IgD-negative memory B cell (primary cell): ENCODE results near the gene PLEKHA4. TPM values are rescaled to one million over a fixed set of nuclear protein-coding genes. Genes with fewer than 3 reads are reported as not detected.
A peak's percentile ranks its signal among the peaks of the same experiment; 100 is the strongest.

Source experiments
- H3K27ac Mint-ChIP-seq, 3 donors: one replicate each; pipeline ENCODE4 v1.8.0; 2020 to 2022; ENCODE audit warnings: mild to moderate bottlenecking in 3 of 3, mixed read lengths in 3 of 3, moderate library complexity in 1 of 3
- H3K27me3 Mint-ChIP-seq: one replicate; pipeline ENCODE4 v1.8.0; 2021; ENCODE audit warnings: mixed read lengths
- H3K36me3 Mint-ChIP-seq: one replicate; pipeline ENCODE4 v1.8.0; 2020; ENCODE audit warnings: mild to moderate bottlenecking, mixed read lengths
- H3K4me1 Mint-ChIP-seq, 3 donors: one replicate each; pipeline ENCODE4 v1.8.0; 2020 to 2022; ENCODE audit warnings: mixed read lengths in 3 of 3, mild to moderate bottlenecking in 1 of 3
- H3K4me3 Mint-ChIP-seq, 4 donors: one replicate each; pipeline ENCODE4 v1.8.0; 2020 to 2022; ENCODE audit warnings: mild to moderate bottlenecking in 4 of 4, mixed read lengths in 4 of 4, moderate library complexity in 3 of 4
- H3K9me3 Mint-ChIP-seq, 3 donors: one replicate each; pipeline ENCODE4 v1.8.0; 2020 to 2021; ENCODE audit warnings: mixed read lengths in 3 of 3, mild to moderate bottlenecking in 1 of 3
- polyA plus RNA-seq: library from polyadenylated mRNA; unstranded; fragments of 300-500 nt; fragmentation: Illumina TruSeq; gene quantifications from one replicate; pipeline ENCODE4 v1.2.3, GENCODE V29; 2021

PLEKHA4 gene
- polyA plus RNA-seq, 1 donor from 2014 or later: 3.2 TPM

GRCh38 chr19:48813123-48813913 lies 55.1 kb downstream of the PLEKHA4 start:
- peaks cover under 1% of the 10 kb centered on the region for H3K36me3 Mint-ChIP-seq
- peak overlapping the region in 2 of 4 donors; percentile 38 to 95 for H3K4me3 Mint-ChIP-seq
- no peaks in the 10 kb centered on the region for H3K9me3 Mint-ChIP-seq
- H3K27ac Mint-ChIP-seq: no peak overlapping the region
- H3K4me1 Mint-ChIP-seq: peaks cover 16 to 21% (median 18%) of the 10 kb centered on the region in 3 donors
- no peaks in the 10 kb centered on the region for H3K27me3 Mint-ChIP-seq

- no peaks in the 10 kb centered on the region for H3K9me3 Mint-ChIP-seq
- peak overlapping the region in 2 of 3 donors; percentile 94 to 97 for H3K27ac Mint-ChIP-seq
- H3K4me3 Mint-ChIP-seq: peak overlapping the region; percentile 87 to 95 (median 94)
- peaks cover 21% of the 10 kb centered on the region in 3 donors for H3K4me1 Mint-ChIP-seq
- H3K27me3 Mint-ChIP-seq: no peaks in the 10 kb centered on the region
- peaks cover 6% of the 10 kb centered on the region for H3K36me3 Mint-ChIP-seq
Measured at GRCh38 chr19:48812094-48812929, 56.1 kb downstream of the PLEKHA4 start.

- peak overlapping the region; percentile 72 to 94 (median 90) for H3K4me3 Mint-ChIP-seq
- peak overlapping the region; percentile 20 to 79 (median 43) for H3K27ac Mint-ChIP-seq
- H3K36me3 Mint-ChIP-seq: peaks cover 6% of the 10 kb centered on the region
- H3K4me1 Mint-ChIP-seq: peaks cover 19 to 22% (median 20%) of the 10 kb centered on the region in 3 donors
- H3K9me3 Mint-ChIP-seq: no peaks in the 10 kb centered on the region
- no peaks in the 10 kb centered on the region for H3K27me3 Mint-ChIP-seq
Measured at GRCh38 chr19:48810151-48810550, 58.3 kb downstream of the PLEKHA4 start.

- peaks cover 18 to 20% (median 20%) of the 10 kb centered on the region in 3 donors for H3K4me1 Mint-ChIP-seq
- H3K4me3 Mint-ChIP-seq: peak overlapping the region in 1 of 4 donors; percentile 72
- peak overlapping the region in 1 of 3 donors; percentile 35 for H3K27ac Mint-ChIP-seq
- H3K27me3 Mint-ChIP-seq: no peaks in the 10 kb centered on the region
- H3K9me3 Mint-ChIP-seq: no peaks in the 10 kb centered on the region
- peaks cover 8% of the 10 kb centered on the region for H3K36me3 Mint-ChIP-seq
Measured at GRCh38 chr19:48807590-48808308, 60.7 kb downstream of the PLEKHA4 start.

- Mint-ChIP-seq H3K4me3 (peak overlapping the region in 1 of 4 donors; percentile 89), H3K27ac (peak overlapping the region in 1 of 3 donors; percentile 91)
Measured at GRCh38 chr19:48806818-48807589, 61.4 kb downstream of the PLEKHA4 start.

GRCh38 chr19:48806518-48806817 lies 61.9 kb downstream of the PLEKHA4 start:
- Mint-ChIP-seq H3K27ac (peak overlapping the region in 1 of 3 donors; percentile 91), H3K27me3 (no peaks in the 10 kb centered on the region), H3K36me3 (peaks cover 8% of the 10 kb centered on the region), H3K4me1 (peaks cover 12 to 18% (median 14%) of the 10 kb centered on the region in 3 donors), H3K4me3 (peak overlapping the region in 1 of 4 donors; percentile 89), H3K9me3 (no peaks in the 10 kb centered on the region)

More at GRCh38 chr19:48806818-48807589, 61.4 kb downstream of the PLEKHA4 start:
- peaks cover 12 to 18% (median 15%) of the 10 kb centered on the region in 3 donors for H3K4me1 Mint-ChIP-seq
- no peaks in the 10 kb centered on the region for H3K27me3 Mint-ChIP-seq
- no peaks in the 10 kb centered on the region for H3K9me3 Mint-ChIP-seq
- peaks cover 8% of the 10 kb centered on the region for H3K36me3 Mint-ChIP-seq

GRCh38 chr19:48805452-48805851 lies 63.0 kb downstream of the PLEKHA4 start:
- Mint-ChIP-seq H3K36me3 (peaks cover 8% of the 10 kb centered on the region), H3K27ac (no peak overlapping the region), H3K27me3 (no peaks in the 10 kb centered on the region), H3K9me3 (no peaks in the 10 kb centered on the region), H3K4me3 (no peak overlapping the region), H3K4me1 (peaks cover 12 to 18% (median 17%) of the 10 kb centered on the region in 3 donors)

- H3K9me3 Mint-ChIP-seq: no peaks in the 10 kb centered on the region
- H3K27me3 Mint-ChIP-seq: no peaks in the 10 kb centered on the region
- H3K27ac Mint-ChIP-seq: no peak overlapping the region
- no peak overlapping the region for H3K4me3 Mint-ChIP-seq
- H3K36me3 Mint-ChIP-seq: peaks cover 8% of the 10 kb centered on the region
- peaks cover 5 to 11% (median 11%) of the 10 kb centered on the region in 3 donors for H3K4me1 Mint-ChIP-seq
Measured at GRCh38 chr19:48804496-48804895, 63.9 kb downstream of the PLEKHA4 start.

- Mint-ChIP-seq H3K4me1 (peaks cover 3 to 5% (median 5%) of the 10 kb centered on the region in 3 donors), H3K27ac (no peak overlapping the region), H3K27me3 (no peaks in the 10 kb centered on the region), H3K9me3 (no peaks in the 10 kb centered on the region), H3K4me3 (no peak overlapping the region), H3K36me3 (peaks cover 2% of the 10 kb centered on the region)
Measured at GRCh38 chr19:48802623-48803022, 65.8 kb downstream of the PLEKHA4 start.

- Mint-ChIP-seq H3K36me3 (no peaks in the 10 kb centered on the region), H3K27me3 (no peaks in the 10 kb centered on the region), H3K4me1 (peaks cover 5 to 8% (median 6%) of the 10 kb centered on the region in 3 donors), H3K9me3 (no peaks in the 10 kb centered on the region), H3K27ac (no peak overlapping the region), H3K4me3 (no peak overlapping the region)
Measured at GRCh38 chr19:48799358-48800300, 68.8 kb downstream of the PLEKHA4 start.

- Mint-ChIP-seq H3K4me1 (peaks cover 5 to 8% (median 6%) of the 10 kb centered on the region in 3 donors), H3K4me3 (no peak overlapping the region), H3K36me3 (no peaks in the 10 kb centered on the region), H3K9me3 (no peaks in the 10 kb centered on the region), H3K27ac (no peak overlapping the region), H3K27me3 (no peaks in the 10 kb centered on the region)
Measured at GRCh38 chr19:48798937-48799336, 69.5 kb downstream of the PLEKHA4 start.

- Mint-ChIP-seq H3K27me3 (no peaks in the 10 kb centered on the region), H3K9me3 (no peaks in the 10 kb centered on the region), H3K36me3 (no peaks in the 10 kb centered on the region), H3K4me3 (no peak overlapping the region), H3K4me1 (peaks cover 5 to 8% (median 6%) of the 10 kb centered on the region in 3 donors), H3K27ac (peak overlapping the region in 1 of 3 donors; percentile 19)
Measured at GRCh38 chr19:48797103-48797502, 71.3 kb downstream of the PLEKHA4 start.
